NAMALWA (cell line): ENCODE data around the gene ADAMTS17.
"Not testable (repeated sequence)": the region's sequence is repeated elsewhere in the genome, so short reads cannot be mapped to it uniquely, and the experiment has no call there.

ENCODE experiments used
- DNase-seq: peaks from one replicate; pipeline ENCODE4 v3.0.0-alpha.2; 2015; ENCODE audit warnings: low spot score

Gene ADAMTS17

DNA sequence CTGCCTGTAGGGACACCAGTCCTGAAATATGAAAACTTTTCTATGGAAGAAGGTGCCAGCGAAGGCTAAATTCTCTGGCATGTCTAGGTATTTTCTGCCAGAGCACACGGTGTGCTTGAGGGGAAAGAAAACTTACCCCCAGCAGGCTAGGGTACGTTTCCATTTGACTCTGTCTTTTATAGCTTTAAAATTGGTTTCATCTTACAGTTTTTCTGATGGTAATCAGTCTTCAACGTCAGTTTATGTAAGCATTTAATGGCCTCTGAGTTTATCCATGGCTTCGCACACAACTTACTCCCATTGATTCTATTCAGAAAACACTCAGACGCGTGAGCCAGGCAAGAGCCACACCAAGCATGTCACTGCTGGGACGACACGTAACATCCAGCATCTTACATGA, 249.7 kb downstream of the ADAMTS17 start:
- DNase-seq: no peak

GRCh38 chr15:100090411-100090810, 251.4 kb downstream of the ADAMTS17 start:
- no peak for DNase-seq

GRCh38 chr15:100084042-100084821, 257.5 kb downstream of the ADAMTS17 start:
- DNase-seq: not testable (repeated sequence)

- DNase-seq: no peak
Measured at GRCh38 chr15:100083572-100083971, 258.2 kb downstream of the ADAMTS17 start.

- DNase-seq: no peak
Measured at GRCh38 chr15:100082761-100083402, 258.9 kb downstream of the ADAMTS17 start.

DNA sequence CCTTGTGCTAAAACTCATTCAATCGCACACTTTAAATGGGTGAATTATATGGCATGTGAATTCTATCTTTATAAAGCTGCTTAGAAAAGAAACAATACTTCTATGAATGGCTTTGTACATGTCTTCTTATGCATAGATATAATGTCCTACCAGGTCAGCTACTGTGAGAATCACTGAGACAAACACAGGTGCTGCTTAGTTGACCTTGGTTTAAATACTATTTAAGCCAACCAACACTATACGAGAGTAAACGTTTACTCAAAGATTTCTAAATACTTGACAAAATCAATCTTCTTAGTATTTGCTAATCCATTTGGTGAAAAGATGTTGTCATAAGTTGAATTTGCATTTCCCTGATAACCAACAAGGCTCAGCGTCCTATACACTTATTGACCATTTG, 260.3 kb downstream of the ADAMTS17 start:
- DNase-seq: no peak

- DNase-seq: no peak
Measured at GRCh38 chr15:100078511-100079220, 263.1 kb downstream of the ADAMTS17 start.

- no peak for DNase-seq
Measured at GRCh38 chr15:100075229-100075628, 266.5 kb downstream of the ADAMTS17 start.

- DNase-seq: no peak
Measured at GRCh38 chr15:100073982-100074381, 267.8 kb downstream of the ADAMTS17 start.

GRCh38 chr15:100066521-100067280, 275.1 kb downstream of the ADAMTS17 start:
- not testable (repeated sequence) for DNase-seq

- no peak for DNase-seq
Measured at GRCh38 chr15:100061944-100062343, 279.8 kb downstream of the ADAMTS17 start.

- DNase-seq: no peak
Measured at GRCh38 chr15:100060276-100060926, 281.4 kb downstream of the ADAMTS17 start.

GRCh38 chr15:100059521-100059920, 282.3 kb downstream of the ADAMTS17 start:
- DNase-seq: no peak

- no peak for DNase-seq
Measured at GRCh38 chr15:100059094-100059493, 282.7 kb downstream of the ADAMTS17 start.

- no peak for DNase-seq
Measured at GRCh38 chr15:100058458-100058857, 283.3 kb downstream of the ADAMTS17 start.

- no peak for DNase-seq
Measured at GRCh38 chr15:100057281-100057680, 284.5 kb downstream of the ADAMTS17 start.

DNA sequence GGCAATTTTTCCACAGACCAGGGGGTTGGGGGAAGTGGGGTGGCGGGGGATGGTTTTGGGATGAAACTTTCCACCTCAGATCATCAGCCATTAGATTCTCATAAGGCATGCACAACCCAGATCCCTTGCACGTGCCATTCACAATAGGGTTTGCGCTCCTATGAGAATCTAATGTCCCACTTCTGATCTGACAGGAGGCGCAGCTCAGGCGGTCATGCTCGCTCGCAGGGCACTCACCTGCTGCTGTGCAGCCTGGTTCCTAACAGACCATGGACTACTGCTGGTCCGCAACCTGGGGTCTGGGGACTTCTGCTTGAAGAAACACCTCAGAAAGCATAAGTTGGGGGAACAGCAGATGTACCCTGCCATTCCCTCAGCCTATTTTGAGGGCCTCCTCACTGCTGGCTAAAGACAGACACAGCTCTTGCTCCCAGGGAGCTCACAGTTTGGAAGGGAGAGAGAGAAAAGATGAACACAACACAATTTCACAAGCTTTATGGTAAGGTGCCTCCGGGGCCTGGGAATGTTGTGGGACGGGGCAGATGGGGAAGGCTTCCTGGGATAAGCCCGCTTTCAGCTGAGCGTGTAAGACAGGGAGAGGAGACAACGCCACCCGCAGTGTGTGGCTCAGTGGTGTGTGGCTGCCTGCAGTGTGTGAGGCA, 285.2 kb downstream of the ADAMTS17 start:
- no peak for DNase-seq

- DNase-seq: no peak
Measured at GRCh38 chr15:100055821-100056220, 286.0 kb downstream of the ADAMTS17 start.

- DNase-seq: no peak
Measured at GRCh38 chr15:100054539-100054938, 287.2 kb downstream of the ADAMTS17 start.

DNA sequence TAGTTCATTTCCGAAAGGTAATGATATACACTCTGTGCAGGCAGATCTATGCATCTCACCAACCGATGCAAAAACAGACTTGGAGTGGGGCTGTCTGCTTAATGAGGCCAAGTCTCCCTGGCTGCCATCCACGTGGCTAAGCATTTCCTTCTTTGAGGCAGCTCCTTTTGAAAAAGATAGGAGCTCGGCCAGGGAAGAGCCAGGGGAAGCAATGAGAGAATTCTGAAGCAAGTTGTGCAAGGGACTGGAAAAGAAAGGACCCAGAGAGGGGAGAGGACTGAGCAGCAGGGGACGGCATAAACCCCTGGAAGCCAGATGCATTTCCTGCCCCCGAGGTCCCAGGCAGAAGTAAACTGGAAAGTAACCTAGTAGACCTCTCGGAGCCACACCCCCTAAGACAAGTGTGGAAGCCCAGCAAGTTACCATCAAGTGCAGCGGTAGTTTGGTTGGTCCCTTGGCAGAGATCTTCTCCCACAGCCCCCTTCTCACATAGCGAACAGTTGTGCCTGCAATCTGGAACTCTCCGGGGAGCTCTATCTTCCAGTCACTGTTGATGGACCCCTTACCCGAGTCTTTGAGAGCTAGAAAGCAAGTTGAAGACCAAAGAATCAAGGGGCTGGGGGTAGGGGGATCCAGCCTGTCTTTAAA, 288.2 kb downstream of the ADAMTS17 start:
- DNase-seq: no peak
